Mucosa of descending colon (tissue), 3 donors: ENCODE results near the gene RAMACL. TPM values are rescaled to one million over a fixed set of nuclear protein-coding genes. Genes with fewer than 3 reads are reported as not detected.
"Not testable (repeated sequence)": the region's sequence is repeated elsewhere in the genome, so short reads cannot be mapped to it uniquely, and the experiment has no call there.

Experiments used
- ATAC-seq: fragments of 200-7000 bp; cut with Tn5 transposase; one replicate; pipeline ENCODE4 v1.9.1; 2020; ENCODE audit warnings: mild to moderate bottlenecking, moderate library complexity
- DNase-seq, 3 donors: peaks; one replicate each; pipeline ENCODE4 v3.0.0-alpha.2; 2020
- H3K36me3 ChIP-seq: fragments of 200-600 bp; one replicate; pipeline ENCODE4 v1.8.0; 2021; ENCODE audit warnings: low read depth, mild to moderate bottlenecking
- H3K4me1 ChIP-seq: fragments of 200-600 bp; one replicate; pipeline ENCODE4 v1.8.0; 2021; ENCODE audit warnings: low read depth, mild to moderate bottlenecking
- H3K4me3 ChIP-seq: fragments of 200-600 bp; one replicate; pipeline ENCODE4 v1.8.0; 2021; ENCODE audit warnings: mild to moderate bottlenecking
- H3K9me3 ChIP-seq: fragments of 200-600 bp; one replicate; pipeline ENCODE4 v1.8.0; 2021; ENCODE audit warnings: mild to moderate bottlenecking
- CTCF ChIP-seq: fragments of 200-600 bp; IDR thresholded peaks from one replicate; pipeline ENCODE4 v1.8.0; 2022; ENCODE audit warnings: antibody characterized with exemption, mild to moderate bottlenecking
- intact Hi-C, 2 donors: fragments of 100-400 bp; cut with DNase I in 1 of 2; cut with micrococcal nuclease in 1 of 2; formaldehyde crosslinking; loops; one replicate each; pipeline versions ENCODE4 v1.11.0 to v1.11.1; 2022; cut with DNase I, micrococcal nuclease
- total RNA-seq, 3 donors: library from RNA; stranded (reverse); fragmentation: NEBNext Ultra II Directional in 2 of 3; extraction: Animal tissue kit (Norgen Biotek cat#: 25700) in 2 of 3; gene quantifications; one replicate each; pipeline versions ENCODE4 v1.2.1 to v1.2.4, GENCODE V29; 2021 to 2023
- donor health status: DM: no; HTN: no; CAD: no; lungs with moderate emphysema.
- donor health status: DM: no; HTN: no; CAD: no.
- donor health status: DM: no; HTN: yes; CAD: no.

Gene RAMACL
- total RNA-seq, 3 donors from 2014 or later: 0.66 to 1.7 (median 0.92) TPM

GRCh38 chr6:166540631-166541331 is 45.7 kb downstream of the RAMACL start:
- Histone ChIP-seq H3K4me1 (peaks cover 5% of the 10 kb centered on the region), H3K9me3 (no peaks in the 10 kb centered on the region), H3K36me3 (no peaks in the 10 kb centered on the region), H3K4me3 (no peak overlapping the region)
- no peak for TF ChIP-seq CTCF
- intact Hi-C loops: no loop called here
- peak; percentile 69 for ATAC-seq
- DNase-seq: peak in 2 of 3 donors; percentile 29 to 42

GRCh38 chr6:166539543-166539942 is 46.9 kb downstream of the RAMACL start:
- no peak for TF ChIP-seq CTCF
- DNase-seq (no peak), ATAC-seq (no peak)
- H3K36me3 ChIP-seq: no peaks in the 10 kb centered on the region
- intact Hi-C loops: no loop called here
- peaks cover 5% of the 10 kb centered on the region for H3K4me1 ChIP-seq
- H3K4me3 ChIP-seq: no peak overlapping the region
- H3K9me3 ChIP-seq: no peaks in the 10 kb centered on the region

GRCh38 chr6:166539011-166539385 is 47.5 kb downstream of the RAMACL start:
- H3K4me3 ChIP-seq, intact Hi-C loops, H3K9me3 ChIP-seq, H3K4me1 ChIP-seq, H3K36me3 ChIP-seq, DNase-seq, ATAC-seq: not testable (repeated sequence)

- no peak for ATAC-seq
- TF ChIP-seq CTCF: no peak
- no peaks in the 10 kb centered on the region for H3K36me3 ChIP-seq
- DNase-seq: no peak
- H3K4me3 ChIP-seq: no peak overlapping the region
- intact Hi-C loops: no loop called here
- H3K9me3 ChIP-seq: no peaks in the 10 kb centered on the region
- H3K4me1 ChIP-seq: peaks cover 5% of the 10 kb centered on the region
Measured at GRCh38 chr6:166538297-166539010, 48.0 kb downstream of the RAMACL start.

GRCh38 chr6:166534658-166535406 is 51.6 kb downstream of the RAMACL start:
- TF ChIP-seq CTCF: no peak
- Histone ChIP-seq H3K4me3 (no peak overlapping the region), H3K4me1 (no peaks in the 10 kb centered on the region), H3K9me3 (no peaks in the 10 kb centered on the region), H3K36me3 (no peaks in the 10 kb centered on the region)
- ATAC-seq: no peak
- intact Hi-C loops: no loop called here
- no peak for DNase-seq
